Body of pancreas (tissue), 4 donors: ENCODE measurements around the gene PTPRN2. TPM values are rescaled to one million over a fixed set of nuclear protein-coding genes. Genes with fewer than 3 reads are reported as not detected.

ENCODE experiments used
- ATAC-seq: fragments of 150-250 bp; one replicate; pipeline ENCODE4 v1.9.1; 2016
- DNase-seq, 4 donors: peaks; one replicate each; pipeline ENCODE4 v3.0.0-alpha.2; 2019
- H3K27ac ChIP-seq, 4 donors: fragments of 200-600 bp; sonication (generic); 1 replicate in 3 of 4; 2 replicates in 1 of 4; pipeline versions ENCODE4 v1.5.1 to v1.6.1; 2016 to 2019; ENCODE audit warnings: mild to moderate bottlenecking in 1 of 4, mixed read lengths in 1 of 4, moderate library complexity in 1 of 4
- H3K27me3 ChIP-seq, 2 donors: fragments of 200-600 bp; sonication (generic); one replicate each; pipeline ENCODE4 v1.6.0; 2016; ENCODE audit warnings: mild to moderate bottlenecking in 1 of 2
- H3K36me3 ChIP-seq, 2 donors: fragments of 200-600 bp; sonication (generic); replicated peaks in 1 of 2; 2 replicates each; pipeline ENCODE4 v1.5.1; 2016; ENCODE audit warnings: low read depth in 2 of 2; ENCODE audit not compliant: insufficient read depth in 1 of 2
- H3K4me1 ChIP-seq: fragments of 200-600 bp; sonication (generic); one replicate; pipeline ENCODE4 v1.6.0; 2016
- H3K4me3 ChIP-seq, 2 donors: fragments of 200-600 bp; sonication (generic); 1 replicate in 1 of 2; 2 replicates in 1 of 2; pipeline ENCODE4 v1.5.1; 2016 to 2019
- H3K9me3 ChIP-seq, 3 donors: fragments of 200-600 bp; sonication (generic); 1 replicate in 2 of 3; 2 replicates in 1 of 3; pipeline ENCODE4 v1.5.1; 2016
- CTCF ChIP-seq, 7 experiments: fragments of 450-650 bp in 4 of 7; fragments of 200-600 bp in 3 of 7; sonication (generic) in 3 of 7; IDR thresholded peaks; one replicate each; pipeline ENCODE4 v1.5.1; 2016 to 2019; ENCODE audit warnings: antibody characterized with exemption in 7 of 7
- POLR2A ChIP-seq, 3 donors: fragments of 450-650 bp; IDR thresholded peaks; one replicate each; pipeline ENCODE4 v1.6.1; 2016; ENCODE audit warnings: antibody characterized with exemption in 3 of 3, mild to moderate bottlenecking in 2 of 3
- WGBS, 2 donors: methylation state at CpG; one replicate each; pipeline ENCODE4 v1.1.5; 2017; 5-methylcytosine and 5-hydroxymethylcytosine counted together
- intact Hi-C: fragments of 100-400 bp; cut with DNase I; formaldehyde crosslinking; loops from one replicate; pipeline ENCODE4 v1.15.1; 2023
- total RNA-seq, 2 donors: library from RNA; depleted of rRNA; stranded (reverse); fragments of >200 nt; gene quantifications; one replicate each; pipeline ENCODE4 v1.1.0, GENCODE V29; 2016

Gene PTPRN2
- total RNA-seq, 2 donors from 2014 or later, result 31.6 to 76.1 TPM

- WGBS, 2 donors, result 84 to 87% methylated on average over 16 of the region's 16 CpGs
- Histone ChIP-seq H3K9me3 (no peaks in the 10 kb centered on the region), H3K4me3 (no peak overlapping the region), H3K27me3 (no peaks in the 10 kb centered on the region), H3K4me1 (no peaks in the 10 kb centered on the region), H3K27ac (no peak overlapping the region), H3K36me3 (no peaks in the 10 kb centered on the region)
- intact Hi-C loops, result no loop called here
- DNase-seq (no peak), ATAC-seq (no peak)
- no peak for TF ChIP-seq CTCF (IDR thresholded peaks at IDR 0.05)
- TF ChIP-seq POLR2A (IDR thresholded peaks at IDR 0.05), result no peak
Measured at GRCh38 chr7:157630301-157630853, 957.2 kb downstream of the PTPRN2 start.

GRCh38 chr7:157628456-157628855, 959.2 kb downstream of the PTPRN2 start:
- no peak overlapping the region for H3K4me3 ChIP-seq
- no peak for DNase-seq
- H3K27me3 ChIP-seq, result no peaks in the 10 kb centered on the region
- no peak for TF ChIP-seq POLR2A (IDR thresholded peaks at IDR 0.05)
- TF ChIP-seq CTCF (IDR thresholded peaks at IDR 0.05), result no peak
- no peak overlapping the region for H3K27ac ChIP-seq
- no peaks in the 10 kb centered on the region for H3K4me1 ChIP-seq
- H3K9me3 ChIP-seq, result no peaks in the 10 kb centered on the region
- intact Hi-C loops, result no loop called here
- H3K36me3 ChIP-seq, result no peaks in the 10 kb centered on the region
- WGBS, 2 donors, result 89 to 93% methylated on average over 12 of the region's 12 CpGs
- no peak for ATAC-seq

- DNase-seq, result no peak
- H3K9me3 ChIP-seq, result no peaks in the 10 kb centered on the region
- intact Hi-C loops, result no loop called here
- TF ChIP-seq POLR2A (IDR thresholded peaks at IDR 0.05), result no peak
- TF ChIP-seq CTCF (IDR thresholded peaks at IDR 0.05), result no peak
- no peaks in the 10 kb centered on the region for H3K4me1 ChIP-seq
- H3K27me3 ChIP-seq, result no peaks in the 10 kb centered on the region
- H3K4me3 ChIP-seq, result no peak overlapping the region
- ATAC-seq, result no peak
- no peak overlapping the region for H3K27ac ChIP-seq
- no peaks in the 10 kb centered on the region for H3K36me3 ChIP-seq
- WGBS, 2 donors, result 82 to 83% methylated on average over 8 of the region's 8 CpGs
Measured at GRCh38 chr7:157627646-157628045, 960.0 kb downstream of the PTPRN2 start.

- TF ChIP-seq CTCF (IDR thresholded peaks at IDR 0.05), result no peak
- TF ChIP-seq POLR2A (IDR thresholded peaks at IDR 0.05), result no peak
- DNase-seq (no peak), ATAC-seq (no peak)
- H3K4me1 ChIP-seq, result no peaks in the 10 kb centered on the region
- H3K27ac ChIP-seq, result no peak overlapping the region
- no peak overlapping the region for H3K4me3 ChIP-seq
- intact Hi-C loops, result no loop called here
- 91 to 93% methylated on average over 8 of the region's 8 CpGs for WGBS, 2 donors
- no peaks in the 10 kb centered on the region for H3K9me3 ChIP-seq
- no peaks in the 10 kb centered on the region for H3K36me3 ChIP-seq
- H3K27me3 ChIP-seq, result no peaks in the 10 kb centered on the region
Measured at GRCh38 chr7:157627033-157627432, 960.6 kb downstream of the PTPRN2 start.

GRCh38 chr7:157625973-157626742, 961.5 kb downstream of the PTPRN2 start:
- H3K27ac ChIP-seq, result no peak overlapping the region
- ATAC-seq (no peak), DNase-seq (no peak)
- H3K36me3 ChIP-seq, result no peaks in the 10 kb centered on the region
- H3K9me3 ChIP-seq, result no peaks in the 10 kb centered on the region
- H3K4me1 ChIP-seq, result no peaks in the 10 kb centered on the region
- intact Hi-C loops, result no loop called here
- TF ChIP-seq POLR2A (IDR thresholded peaks at IDR 0.05) (no peak), CTCF (IDR thresholded peaks at IDR 0.05) (no peak)
- 76 to 86% methylated on average over 11 of the region's 11 CpGs for WGBS, 2 donors
- H3K4me3 ChIP-seq, result no peak overlapping the region
- H3K27me3 ChIP-seq, result no peaks in the 10 kb centered on the region
